ACC112 (cell line): ENCODE measurements around the gene CHTF8.

ENCODE experiments used
- H2AFZ ChIP-seq: fragments of 200-600 bp; sonication (generic); one replicate; pipeline ENCODE4 v1.6.0; 2017; ENCODE audit warnings: antibody characterized with exemption, low read length; ENCODE audit not compliant: unreplicated experiment
- H3K27ac ChIP-seq: fragments of 200-600 bp; sonication (generic); 2 replicates; pipeline ENCODE4 v1.5.1; 2014; ENCODE audit warnings: low read depth, mild to moderate bottlenecking, antibody characterized with exemption, low read length, moderate library complexity
- H3K27me3 ChIP-seq: fragments of 200-600 bp; sonication (generic); 2 replicates; pipeline ENCODE4 v1.6.1; 2014; ENCODE audit warnings: mild to moderate bottlenecking, antibody characterized with exemption, low read length, moderate library complexity, mixed read lengths; ENCODE audit not compliant: insufficient read depth
- H3K36me3 ChIP-seq: fragments of 200-600 bp; sonication (generic); 2 replicates; pipeline ENCODE4 v1.6.1; 2016; ENCODE audit warnings: mild to moderate bottlenecking, antibody characterized with exemption, low read length, moderate library complexity, mixed read lengths; ENCODE audit not compliant: insufficient read depth
- H3K4me1 ChIP-seq: fragments of 200-600 bp; sonication (generic); one replicate; pipeline ENCODE4 v1.6.1; 2016; ENCODE audit warnings: low read length, mixed read lengths; ENCODE audit not compliant: insufficient read depth, unreplicated experiment, control insufficient read depth
- H3K4me3 ChIP-seq: fragments of 200-600 bp; sonication (generic); 2 replicates; pipeline ENCODE4 v1.5.1; 2014; ENCODE audit warnings: mild to moderate bottlenecking, low read depth, low read length
- H3K79me2 ChIP-seq: fragments of 200-600 bp; sonication (generic); one replicate; pipeline ENCODE4 v1.6.0; 2016; ENCODE audit warnings: low read length; ENCODE audit not compliant: control insufficient read depth, unreplicated experiment, insufficient read depth

Gene CHTF8

GRCh38 chr16:69106491-69107315 lies 25.7 kb downstream of the CHTF8 start:
- no peaks in the 10 kb centered on the region for H3K79me2 ChIP-seq
- peak overlapping the region; percentile 75 for H3K4me3 ChIP-seq
- H3K27me3 ChIP-seq = 0 out of 2 replicates have a peak, but pooled peaks cover 3% of the 10 kb centered on the region
- H3K36me3 ChIP-seq = no peaks in the 10 kb centered on the region
- H3K27ac ChIP-seq = no peak overlapping the region
- H2AFZ ChIP-seq = no peak overlapping the region
- H3K4me1 ChIP-seq = peaks cover 9% of the 10 kb centered on the region

GRCh38 chr16:69105501-69106361 lies 26.7 kb downstream of the CHTF8 start, which contains the start of gene HAS3:
Gene HAS3, plus strand, starts transcription at chr16:69105653. Its CDS starts 3,743 bp downstream, at chr16:69109396.
- H2AFZ ChIP-seq = peak within 1 kb of the TSS; percentile 5

DNA sequence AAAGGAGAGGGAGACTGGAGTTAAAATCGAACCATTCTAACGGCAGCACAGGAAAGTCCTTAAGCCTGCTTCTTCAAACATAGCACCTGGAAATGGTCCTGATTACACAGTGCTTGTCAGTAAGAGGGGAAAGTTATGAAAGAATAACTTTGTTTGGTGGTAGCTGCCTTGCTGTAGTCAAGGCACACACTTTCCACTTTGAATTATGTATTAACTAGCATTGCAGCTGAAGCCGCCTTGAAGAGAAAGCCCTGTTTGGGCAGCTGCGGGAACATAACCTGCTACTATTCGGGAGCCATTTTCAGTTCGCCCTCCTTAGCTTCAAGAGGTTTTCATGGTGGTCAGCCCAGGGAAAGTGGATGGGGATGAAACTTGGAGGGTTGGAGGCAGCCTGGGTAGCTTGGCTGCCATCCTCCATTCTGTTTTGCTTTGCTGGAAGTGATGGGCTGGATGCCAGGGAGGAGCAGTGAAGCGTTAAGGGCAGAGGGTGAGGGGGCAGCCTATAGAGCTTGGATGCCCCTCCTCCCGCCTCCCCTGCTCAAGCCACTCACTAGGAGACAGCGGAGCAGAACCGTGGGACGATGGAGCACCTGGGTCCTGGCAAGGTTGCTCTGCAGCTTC lies 32.2 kb downstream of the CHTF8 start:
- Histone ChIP-seq H3K4me3 (no peak overlapping the region), H3K79me2 (no peaks in the 10 kb centered on the region), H3K36me3 (no peaks in the 10 kb centered on the region), H3K27me3 (no peaks in the 10 kb centered on the region), H3K27ac (no peak overlapping the region), H3K4me1 (no peaks in the 10 kb centered on the region), H2AFZ (no peak overlapping the region)

More at GRCh38 chr16:69105501-69106361, 26.7 kb downstream of the CHTF8 start, which contains the start of gene HAS3:
- H3K27me3 ChIP-seq = 0 out of 2 replicates have a peak, but pooled peaks cover 3% of the 10 kb centered on the region
- no peaks in the 10 kb centered on the region for H3K79me2 ChIP-seq
- peak within 1 kb of the TSS; percentile 85 for H3K4me3 ChIP-seq
- no peaks in the 10 kb centered on the region for H3K36me3 ChIP-seq
- H3K27ac ChIP-seq = no peak within 1 kb of the TSS
- H3K4me1 ChIP-seq = peaks cover 9% of the 10 kb centered on the region

- Histone ChIP-seq H2AFZ (no peak overlapping the region), H3K4me3 (no peak overlapping the region), H3K36me3 (no peaks in the 10 kb centered on the region), H3K27ac (no peak overlapping the region), H3K4me1 (no peaks in the 10 kb centered on the region), H3K27me3 (no peaks in the 10 kb centered on the region), H3K79me2 (no peaks in the 10 kb centered on the region)
Observed at GRCh38 chr16:69095193-69095592, 37.2 kb downstream of the CHTF8 start.

- H3K36me3 ChIP-seq = no peaks in the 10 kb centered on the region
- H3K4me1 ChIP-seq = no peaks in the 10 kb centered on the region
- H3K79me2 ChIP-seq = no peaks in the 10 kb centered on the region
- H2AFZ ChIP-seq = no peak overlapping the region
- H3K27me3 ChIP-seq = no peaks in the 10 kb centered on the region
- no peak overlapping the region for H3K4me3 ChIP-seq
- H3K27ac ChIP-seq = no peak overlapping the region
Observed at GRCh38 chr16:69094501-69094900, 37.9 kb downstream of the CHTF8 start.

DNA sequence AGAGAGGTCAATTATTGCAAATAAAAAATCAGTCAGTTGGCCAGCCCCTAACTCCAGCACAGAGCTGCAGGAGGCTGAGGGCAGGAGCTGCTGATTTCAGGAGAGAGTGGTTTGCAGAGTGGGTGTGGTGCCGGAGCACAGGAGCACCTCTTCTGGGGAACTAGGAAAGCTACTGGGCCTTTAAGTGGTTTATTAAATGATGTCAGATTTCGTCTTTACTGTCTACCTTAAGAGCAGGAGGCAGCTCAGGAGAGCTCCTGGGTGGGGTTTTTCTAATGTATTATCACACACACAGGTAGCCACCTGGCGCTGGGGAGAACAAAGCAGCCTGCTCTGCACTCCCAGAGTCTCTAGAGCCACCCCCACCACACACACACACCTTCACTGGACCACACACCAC lies 38.4 kb downstream of the CHTF8 start:
- no peak overlapping the region for H2AFZ ChIP-seq
- no peaks in the 10 kb centered on the region for H3K27me3 ChIP-seq
- H3K27ac ChIP-seq = no peak overlapping the region
- H3K4me1 ChIP-seq = no peaks in the 10 kb centered on the region
- H3K4me3 ChIP-seq = no peak overlapping the region
- H3K36me3 ChIP-seq = no peaks in the 10 kb centered on the region
- no peaks in the 10 kb centered on the region for H3K79me2 ChIP-seq

- H3K4me1 ChIP-seq = no peaks in the 10 kb centered on the region
- no peaks in the 10 kb centered on the region for H3K36me3 ChIP-seq
- H3K79me2 ChIP-seq = no peaks in the 10 kb centered on the region
- no peak overlapping the region for H2AFZ ChIP-seq
- H3K27ac ChIP-seq = no peak overlapping the region
- no peak overlapping the region for H3K4me3 ChIP-seq
- H3K27me3 ChIP-seq = no peaks in the 10 kb centered on the region
Observed at GRCh38 chr16:69089091-69089910, 43.1 kb downstream of the CHTF8 start.

- Histone ChIP-seq H3K36me3 (no peaks in the 10 kb centered on the region), H3K79me2 (no peaks in the 10 kb centered on the region), H3K4me1 (no peaks in the 10 kb centered on the region), H3K27me3 (no peaks in the 10 kb centered on the region), H3K27ac (no peak overlapping the region), H2AFZ (no peak overlapping the region), H3K4me3 (no peak overlapping the region)
Observed at GRCh38 chr16:69088684-69089083, 43.7 kb downstream of the CHTF8 start.

- no peaks in the 10 kb centered on the region for H3K4me1 ChIP-seq
- no peak overlapping the region for H2AFZ ChIP-seq
- H3K79me2 ChIP-seq = no peaks in the 10 kb centered on the region
- no peaks in the 10 kb centered on the region for H3K36me3 ChIP-seq
- no peak overlapping the region for H3K27ac ChIP-seq
- H3K4me3 ChIP-seq = no peak overlapping the region
- no peaks in the 10 kb centered on the region for H3K27me3 ChIP-seq
Observed at GRCh38 chr16:69087161-69087581, 45.2 kb downstream of the CHTF8 start.
